ENCODE measurements around the gene PRDM15.

The PRDM15 gene

GRCh38 chr21:41907496-41908258, 28.5 kb upstream of the PRDM15 start:
- TF ChIP-seq CTCF (conservative IDR thresholded peaks at IDR 0.05; ENCODE audit: low read depth, low read length): no peak
- no peak overlapping the region for H3K4me3 ChIP-seq (ENCODE audit: low read depth, low read length)
- DNase-seq (ENCODE audit: low read depth): no peak

- no peak for DNase-seq (ENCODE audit: low read depth)
- no peak overlapping the region for H3K4me3 ChIP-seq (ENCODE audit: low read depth, low read length)
- TF ChIP-seq CTCF (conservative IDR thresholded peaks at IDR 0.05; ENCODE audit: low read depth, low read length): no peak
Measured at GRCh38 chr21:41906770-41907169, 27.6 kb upstream of the PRDM15 start.

- no peak overlapping the region for H3K4me3 ChIP-seq (ENCODE audit: low read depth, low read length)
- peak; percentile 6 for DNase-seq (ENCODE audit: low read depth)
- TF ChIP-seq CTCF (conservative IDR thresholded peaks at IDR 0.05; ENCODE audit: low read depth, low read length): no peak
Measured at GRCh38 chr21:41903559-41904351, 24.6 kb upstream of the PRDM15 start.

GRCh38 chr21:41902946-41903345, 23.8 kb upstream of the PRDM15 start:
- no peak overlapping the region for H3K4me3 ChIP-seq (ENCODE audit: low read depth, low read length)
- DNase-seq (ENCODE audit: low read depth): no peak
- TF ChIP-seq CTCF (conservative IDR thresholded peaks at IDR 0.05; ENCODE audit: low read depth, low read length): no peak

- no peak overlapping the region for H3K4me3 ChIP-seq (ENCODE audit: low read depth, low read length)
- TF ChIP-seq CTCF (conservative IDR thresholded peaks at IDR 0.05; ENCODE audit: low read depth, low read length): no peak
- no peak for DNase-seq (ENCODE audit: low read depth)
Measured at GRCh38 chr21:41901782-41902181, 22.6 kb upstream of the PRDM15 start.

GRCh38 chr21:41901099-41901498, 22.0 kb upstream of the PRDM15 start:
- DNase-seq (ENCODE audit: low read depth): no peak
- no peak for TF ChIP-seq CTCF (conservative IDR thresholded peaks at IDR 0.05; ENCODE audit: low read depth, low read length)

More at GRCh38 chr21:41901099-41901498, 22.0 kb upstream of the PRDM15 start:
- no peak overlapping the region for H3K4me3 ChIP-seq (ENCODE audit: low read depth, low read length)
